H9 (cell line): ENCODE data around the gene CEP85L. TPM values are rescaled to one million over a fixed set of nuclear protein-coding genes. Genes with fewer than 3 reads are reported as not detected.

Experiments
- DNase-seq: peaks from one replicate; pipeline ENCODE4 v3.0.0-alpha.2; 2017
- H2AFZ ChIP-seq: one replicate; pipeline ENCODE4 v1.6.1; 2013; ENCODE audit warnings: mild to moderate bottlenecking, low read length, control low read depth, moderate library complexity
- H2AK5ac ChIP-seq: 2 replicates; pipeline ENCODE4 v1.6.1; 2013; ENCODE audit warnings: low read length, control low read depth, mixed read lengths; ENCODE audit not compliant: insufficient read length
- H2BK120ac ChIP-seq: one replicate; pipeline ENCODE4 v1.6.1; 2013; ENCODE audit warnings: low read depth, mild to moderate bottlenecking, low read length, control low read depth, inconsistent platforms; ENCODE audit not compliant: poor library complexity, severe bottlenecking
- H2BK12ac ChIP-seq: 2 replicates; pipeline ENCODE4 v1.6.1; 2013; ENCODE audit warnings: low read length, control low read depth, mixed read lengths, low read depth; ENCODE audit not compliant: insufficient read length
- H2BK15ac ChIP-seq: 2 replicates; pipeline ENCODE4 v1.6.1; 2013; ENCODE audit warnings: low read depth, low read length, control low read depth
- H2BK20ac ChIP-seq: one replicate; pipeline ENCODE4 v1.6.1; 2013; ENCODE audit warnings: low read depth, mild to moderate bottlenecking, low read length, control low read depth, inconsistent platforms; ENCODE audit not compliant: poor library complexity, severe bottlenecking
- H2BK5ac ChIP-seq: 2 replicates; pipeline ENCODE4 v1.6.1; 2013; ENCODE audit warnings: low read length, control low read depth, mixed read lengths; ENCODE audit not compliant: insufficient read length
- H3K14ac ChIP-seq: 2 replicates; pipeline ENCODE4 v1.6.1; 2013; ENCODE audit warnings: low read length, control low read depth; ENCODE audit not compliant: insufficient read depth
- H3K18ac ChIP-seq: 2 replicates; pipeline ENCODE4 v1.6.1; 2013; ENCODE audit warnings: low read depth, mild to moderate bottlenecking, mixed read lengths, low read length, control low read depth; ENCODE audit not compliant: insufficient read length
- H3K23ac ChIP-seq: 2 replicates; pipeline ENCODE4 v1.6.1; 2013; ENCODE audit warnings: low read length, control low read depth, mixed read lengths, low read depth; ENCODE audit not compliant: insufficient read length
- H3K23me2 ChIP-seq: 2 replicates; pipeline ENCODE4 v1.6.1; 2013; ENCODE audit warnings: low read depth, mild to moderate bottlenecking, mixed read lengths, low read length, control low read depth; ENCODE audit not compliant: insufficient read length, poor library complexity, severe bottlenecking
- H3K27ac ChIP-seq: 2 replicates; pipeline ENCODE4 v1.5.1; 2013; ENCODE audit warnings: low read length, control low read depth, mixed read lengths, low read depth; ENCODE audit not compliant: insufficient read length
- H3K27me3 ChIP-seq: 2 replicates; pipeline ENCODE4 v1.6.1; 2013; ENCODE audit warnings: low read length, control low read depth, inconsistent platforms; ENCODE audit not compliant: insufficient read depth
- H3K4ac ChIP-seq: 2 replicates; pipeline ENCODE4 v1.6.1; 2013; ENCODE audit warnings: low read depth, mild to moderate bottlenecking, control low read depth, inconsistent platforms, low read length, moderate library complexity
- H3K4me1 ChIP-seq: 2 replicates; pipeline ENCODE4 v1.6.1; 2013; ENCODE audit warnings: low read length, control low read depth, inconsistent platforms; ENCODE audit not compliant: insufficient read depth
- H3K4me2 ChIP-seq: 2 replicates; pipeline ENCODE4 v1.6.1; 2013; ENCODE audit warnings: low read length, control low read depth, mixed read lengths; ENCODE audit not compliant: insufficient read length, insufficient read depth
- H3K56ac ChIP-seq: 2 replicates; pipeline ENCODE4 v1.6.1; 2013; ENCODE audit warnings: low read depth, mild to moderate bottlenecking, mixed read lengths, low read length, control low read depth; ENCODE audit not compliant: insufficient read length
- H3K79me1 ChIP-seq: 2 replicates; pipeline ENCODE4 v1.6.1; 2013; ENCODE audit warnings: low read depth, mild to moderate bottlenecking, moderate library complexity, low read length, control low read depth, inconsistent platforms; ENCODE audit not compliant: insufficient read depth, poor library complexity, severe bottlenecking
- H3K79me2 ChIP-seq: 2 replicates; pipeline ENCODE4 v1.6.1; 2013; ENCODE audit warnings: low read length, control low read depth, inconsistent platforms; ENCODE audit not compliant: insufficient read depth
- H3K9ac ChIP-seq: 2 replicates; pipeline ENCODE4 v1.6.1; 2013; ENCODE audit warnings: low read length, control low read depth, mixed read lengths; ENCODE audit not compliant: insufficient read length; ENCODE audit errors: extremely low read depth
- H3K9me3 ChIP-seq: one replicate; pipeline ENCODE4 v1.6.1; 2013; ENCODE audit warnings: low read depth, low read length, inconsistent platforms; ENCODE audit not compliant: control insufficient read depth
- H3T11ph ChIP-seq: one replicate; pipeline ENCODE4 v1.6.1; 2013; ENCODE audit warnings: mild to moderate bottlenecking, low read length, control low read depth, inconsistent platforms
- H4K20me1 ChIP-seq: one replicate; pipeline ENCODE4 v1.6.1; 2013; ENCODE audit not compliant: control insufficient read depth, insufficient read length, insufficient read depth
- H4K5ac ChIP-seq: 2 replicates; pipeline ENCODE4 v1.6.1; 2013; ENCODE audit warnings: low read depth, mild to moderate bottlenecking, mixed read lengths, low read length, control low read depth; ENCODE audit not compliant: insufficient read length
- H4K8ac ChIP-seq: replicated peaks from 2 replicates; pipeline ENCODE4 v1.6.1; 2013; ENCODE audit warnings: low read length, control low read depth, mixed read lengths, low read depth; ENCODE audit not compliant: insufficient read length
- H4K91ac ChIP-seq: 2 replicates; pipeline ENCODE4 v1.6.1; 2013; ENCODE audit warnings: low read depth, mild to moderate bottlenecking, moderate library complexity, mixed read lengths, low read length, control low read depth; ENCODE audit not compliant: insufficient read length
- H3K27ac Mint-ChIP-seq, 3 experiments: 2 replicates in 2 of 3; 3 replicates in 1 of 3; pipeline ENCODE4 v1.8.0; 2020 to 2021; ENCODE audit warnings: mixed read lengths in 3 of 3, mild to moderate bottlenecking in 1 of 3, moderate library complexity in 1 of 3
- H3K27me3 Mint-ChIP-seq: 2 replicates; pipeline ENCODE4 v1.8.0; 2021; ENCODE audit warnings: low read depth, mild to moderate bottlenecking, moderate library complexity, mixed read lengths
- H3K36me3 Mint-ChIP-seq, 3 experiments: 2 replicates in 2 of 3; 3 replicates in 1 of 3; pipeline ENCODE4 v1.8.0; 2020 to 2021; ENCODE audit warnings: low read depth in 3 of 3, mixed read lengths in 3 of 3; ENCODE audit not compliant: insufficient read depth in 1 of 3
- H3K4me1 Mint-ChIP-seq, 2 experiments: 2 replicates each; pipeline ENCODE4 v1.8.0; 2020; ENCODE audit warnings: mixed read lengths in 2 of 2
- H3K4me3 Mint-ChIP-seq, 2 experiments: 2 replicates in 1 of 2; 3 replicates in 1 of 2; pipeline ENCODE4 v1.8.0; 2020 to 2021; ENCODE audit warnings: mild to moderate bottlenecking in 2 of 2, mixed read lengths in 2 of 2, moderate library complexity in 1 of 2
- H3K9me3 Mint-ChIP-seq, 2 experiments: 2 replicates in 1 of 2; 3 replicates in 1 of 2; pipeline ENCODE4 v1.8.0; 2020; ENCODE audit warnings: mild to moderate bottlenecking in 2 of 2, mixed read lengths in 2 of 2, moderate library complexity in 1 of 2
- CTCF ChIP-seq: fragments of 200-600 bp; sonication (generic); conservative IDR thresholded peaks from 3 replicates; pipeline ENCODE4 v1.8.0; 2021; ENCODE audit warnings: antibody characterized with exemption, mild to moderate bottlenecking
- total RNA-seq: library from RNA; stranded (reverse); gene quantifications from 2 replicates; pipeline ENCODE4 v1.2.1, GENCODE V29; 2021

CEP85L gene
- total RNA-seq, 1 experiment from 2014 or later = 3.8 TPM

- H2AFZ ChIP-seq = no peak overlapping the region
- no peak overlapping the region for H2BK120ac ChIP-seq
- no peak overlapping the region for H3K9ac ChIP-seq
- H3K4me1 ChIP-seq = no peaks in the 10 kb centered on the region
- no peak overlapping the region for H4K5ac ChIP-seq
- no peak overlapping the region for H2AK5ac ChIP-seq
- no peak overlapping the region for H3K4me2 ChIP-seq
- Mint-ChIP-seq H3K4me3 (no peak overlapping the region), H3K36me3 (peaks cover 6 to 34% (median 29%) of the 10 kb centered on the region in 3 experiments), H3K4me1 (no peaks in the 10 kb centered on the region), H3K27ac (no peak overlapping the region), H3K27me3 (peaks cover 2% of the 10 kb centered on the region; the same call in 1 of the 2 replicates), H3K9me3 (peaks cover 48 to 52% of the 10 kb centered on the region in 2 experiments)
- H3T11ph ChIP-seq = no peak overlapping the region
- no peaks in the 10 kb centered on the region for H3K27me3 ChIP-seq
- no peaks in the 10 kb centered on the region for H3K79me2 ChIP-seq
- no peak overlapping the region for H3K14ac ChIP-seq
- TF ChIP-seq CTCF = no peak
- H3K4ac ChIP-seq = no peak overlapping the region
- H3K23me2 ChIP-seq = no peaks in the 10 kb centered on the region
- no peak overlapping the region for H2BK15ac ChIP-seq
- no peak overlapping the region for H3K18ac ChIP-seq
- DNase-seq = no peak
- H3K23ac ChIP-seq = no peak overlapping the region
- H3K9me3 ChIP-seq = peaks cover 24% of the 10 kb centered on the region
- H4K8ac ChIP-seq = no peak overlapping the region
- no peak overlapping the region for H2BK12ac ChIP-seq
- H2BK20ac ChIP-seq = no peak overlapping the region
- H2BK5ac ChIP-seq = no peak overlapping the region
- H3K79me1 ChIP-seq = no peaks in the 10 kb centered on the region
- H4K91ac ChIP-seq = no peak overlapping the region
- H3K27ac ChIP-seq = no peak overlapping the region
- H3K56ac ChIP-seq = no peak overlapping the region
- H4K20me1 ChIP-seq = no peaks in the 10 kb centered on the region
These were observed 199.6 kb downstream of the CEP85L start for GRCh38 chr6:118451839-118452238.
